Fibroblast of lung (primary cell): ENCODE measurements around the gene TTYH2.

Source experiments
- CTCF ChIP-seq, 2 donors: IDR thresholded peaks in 1 of 2; conservative IDR thresholded peaks in 1 of 2; 1 replicate in 1 of 2; 2 replicates in 1 of 2; pipeline ENCODE4 v1.5.1; 2011 to 2012; ENCODE audit warnings: low read length in 2 of 2, control low read depth in 1 of 2, inconsistent platforms in 1 of 2, low read depth in 1 of 2, mild to moderate bottlenecking in 1 of 2
- EZH2 ChIP-seq: IDR thresholded peaks from 2 replicates; pipeline ENCODE4 v1.5.1; 2012; ENCODE audit warnings: low read length, control low read depth, mild to moderate bottlenecking; ENCODE audit errors: missing control alignments

GRCh38 chr17:74239172-74239571 is 25.8 kb downstream of the TTYH2 start:
- TF ChIP-seq CTCF (conservative IDR thresholded peaks at IDR 0.05 in 1 of 2, IDR thresholded peaks at IDR 0.05 in 1 of 2; ENCODE audit: low read depth in 1 of 2, low read length in 2 of 2) (no peak), EZH2 (no peak)
